HepG2 (cell line): ENCODE results near the gene FITM1. TPM values are rescaled to one million over a fixed set of nuclear protein-coding genes. Genes with fewer than 3 reads are reported as not detected.

Experiments
- HMG20A ChIP-seq: IDR thresholded peaks from 2 replicates; pipeline ENCODE4 v1.6.1; 2016; ENCODE audit warnings: borderline replicate concordance
- KDM5B ChIP-seq: sonication (generic); formaldehyde crosslinking; IDR thresholded peaks from 2 replicates; pipeline ENCODE4 v1.4.0; 2020; ENCODE audit warnings: missing genetic modification reagents, mild to moderate bottlenecking, borderline replicate concordance
- MEIS2 ChIP-seq: sonication (generic); formaldehyde crosslinking; IDR thresholded peaks from 2 replicates; pipeline ENCODE4 v1.9.0; 2021; ENCODE audit warnings: mild to moderate bottlenecking, missing genetic modification reagents
- PHF20 ChIP-seq: sonication (generic); formaldehyde crosslinking; IDR thresholded peaks from 2 replicates; pipeline ENCODE4 v1.5.0; 2020; ENCODE audit warnings: mild to moderate bottlenecking, missing genetic modification reagents
- RFX3 ChIP-seq: IDR thresholded peaks from 2 replicates; pipeline ENCODE4 v1.6.1; 2016; ENCODE audit warnings: missing biosample characterization, missing genetic modification reagents
- RXRB ChIP-seq: IDR thresholded peaks from 2 replicates; pipeline ENCODE4 v1.6.1; 2016; ENCODE audit warnings: borderline replicate concordance, missing genetic modification reagents, missing compliant biosample characterization
- SRSF1 ChIP-seq: fragments of 200-400 bp; formaldehyde crosslinking; optimal IDR thresholded peaks from 2 replicates; pipeline ENCODE3; 2017; ENCODE audit warnings: mild to moderate bottlenecking, low read depth, low read length, moderate library complexity
- SSRP1 ChIP-seq: IDR thresholded peaks from 2 replicates; pipeline ENCODE4 v1.6.1; 2016; ENCODE audit warnings: control low read depth
- TCF7L2 ChIP-seq: IDR thresholded peaks from 2 replicates; pipeline ENCODE4 v1.6.1; 2011; ENCODE audit warnings: mild to moderate bottlenecking, low read depth, low read length, moderate library complexity
- ZFYVE20 ChIP-seq: sonication (generic); formaldehyde crosslinking; IDR thresholded peaks from 2 replicates; pipeline ENCODE4 v1.8.0; 2023; ENCODE audit warnings: low read depth, mild to moderate bottlenecking, moderate library complexity, missing genetic modification reagents, borderline replicate concordance
- ZNF354B ChIP-seq: sonication (generic); formaldehyde crosslinking; IDR thresholded peaks from 2 replicates; pipeline ENCODE4 v1.8.0; 2022; ENCODE audit warnings: mild to moderate bottlenecking, missing genetic modification reagents
- ZNF441 ChIP-seq: sonication (generic); formaldehyde crosslinking; IDR thresholded peaks from 2 replicates; pipeline ENCODE4 v1.7.0; 2021; ENCODE audit warnings: missing genetic modification reagents, borderline replicate concordance
- ZNF564 ChIP-seq: sonication (generic); formaldehyde crosslinking; IDR thresholded peaks from 2 replicates; pipeline ENCODE4 v1.8.1; 2023; ENCODE audit warnings: mild to moderate bottlenecking, missing genetic modification reagents
- ZNF75D ChIP-seq: sonication (generic); formaldehyde crosslinking; IDR thresholded peaks from 2 replicates; pipeline ENCODE4 v1.8.1; 2023; ENCODE audit warnings: missing genetic modification reagents, mild to moderate bottlenecking, borderline replicate concordance
- ZNF879 ChIP-seq: sonication (generic); formaldehyde crosslinking; IDR thresholded peaks from 2 replicates; pipeline ENCODE4 v1.8.1; 2023; ENCODE audit warnings: missing genetic modification reagents
- ZSCAN31 ChIP-seq: sonication (generic); formaldehyde crosslinking; IDR thresholded peaks from 2 replicates; pipeline ENCODE4 v1.5.0; 2020; ENCODE audit warnings: low read depth, mild to moderate bottlenecking, missing genetic modification reagents
- polyA plus RNA-seq, 8 experiments: library from polyadenylated mRNA; depleted of rRNA in 3 of 8; stranded (reverse) in 7 of 8; unstranded in 1 of 8; fragments of >200 nt; fragmentation: Illumina TruSeq in 4 of 8; extraction: Trizol in 4 of 8; gene quantifications; 2 replicates each; pipeline versions ENCODE4 v1.2.1 to v1.2.3, GENCODE V29; 2011 to 2016; ENCODE audit warnings: low read depth in 4 of 8, missing spikeins in 1 of 8, mixed read lengths in 1 of 8; ENCODE audit not compliant: insufficient read depth in 1 of 8
- total RNA-seq, 5 experiments: library from RNA; depleted of rRNA; stranded (reverse); fragments of >200 nt; fragmentation: Illumina TruSeq; extraction: Trizol; gene quantifications; 2 replicates each; pipeline ENCODE4 v1.2.3, GENCODE V29; 2016; ENCODE audit warnings: low read depth in 1 of 5
- TF ChIP-seq, protein P1 (sequence below): sonication (generic); formaldehyde crosslinking; IDR thresholded peaks from 2 replicates; pipeline ENCODE4 v1.4.0; 2020; ENCODE audit warnings: missing genetic modification reagents, borderline replicate concordance
- TF ChIP-seq, protein P2 (sequence below): sonication (generic); formaldehyde crosslinking; IDR thresholded peaks from 2 replicates; pipeline ENCODE4 v1.8.1; 2023; ENCODE audit warnings: mild to moderate bottlenecking, moderate library complexity, missing genetic modification reagents
- TF ChIP-seq, protein P3 (sequence below): sonication (generic); formaldehyde crosslinking; IDR thresholded peaks from 2 replicates; pipeline ENCODE4 v1.4.0; 2020; ENCODE audit warnings: mild to moderate bottlenecking, missing genetic modification reagents
- TF ChIP-seq, protein P4 (sequence below): IDR thresholded peaks from 2 replicates; pipeline ENCODE4 v1.6.1; 2016; ENCODE audit warnings: missing compliant biosample characterization, missing genetic modification reagents, borderline replicate concordance

FITM1 gene
- total and polyA plus RNA-seq, 2 of the 13 experiments (the other 11 are each of a cell fraction or from before 2014, with no cell fraction given), result 2.7 to 5.8 TPM

DNA sequence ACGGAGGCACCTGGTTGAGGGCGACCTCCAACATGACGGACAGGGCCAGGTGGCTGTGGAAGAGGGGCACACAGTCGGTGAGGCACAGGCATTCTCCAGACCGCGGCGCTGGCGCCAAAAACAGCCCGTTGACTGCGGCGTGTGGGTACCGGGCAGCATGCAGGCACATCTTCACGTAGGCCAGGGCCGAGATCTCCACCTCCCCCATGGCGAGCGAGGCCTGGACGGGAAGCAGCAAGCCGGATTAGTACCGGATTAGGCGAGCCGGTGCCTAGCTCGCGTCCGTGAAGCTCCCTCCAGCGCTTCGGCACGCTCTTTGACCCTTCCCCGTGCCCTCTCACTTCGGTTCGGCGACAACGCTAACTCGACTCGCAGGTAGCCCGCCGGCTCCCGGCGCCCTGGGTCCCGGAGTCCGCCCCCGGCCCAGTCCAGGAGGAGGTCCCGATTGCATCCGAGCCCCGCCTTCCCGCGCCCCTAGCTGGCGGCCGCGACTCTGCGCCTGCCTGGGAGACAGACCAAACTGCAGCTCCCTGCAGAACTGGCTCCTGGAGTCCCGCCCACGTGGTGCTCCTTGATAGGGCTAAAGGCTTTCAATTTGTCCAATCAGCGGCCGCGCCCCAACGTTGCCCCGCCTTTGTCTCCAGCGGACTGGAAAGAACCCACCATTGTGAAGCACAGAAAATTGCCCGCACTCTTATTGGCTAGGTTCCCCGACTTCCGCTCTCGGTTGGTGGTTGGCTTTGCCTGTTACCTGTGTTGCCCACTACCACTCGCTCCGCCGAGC is 10.8 kb downstream of the FITM1 start, which contains the start of gene EMC9 (continued):
- TF ChIP-seq ZNF879, result no peak; the same call in none of the 2 replicates
- TF ChIP-seq HMG20A (CRISPR knock-in tag), result 0 out of 2 replicates have a peak, but pooled peaks have one; percentile 7
- peak; percentile 41; the same call in 1 of the 2 replicates for TF ChIP-seq MEIS2 (CRISPR knock-in tag)
- TF ChIP-seq, protein P1, sequence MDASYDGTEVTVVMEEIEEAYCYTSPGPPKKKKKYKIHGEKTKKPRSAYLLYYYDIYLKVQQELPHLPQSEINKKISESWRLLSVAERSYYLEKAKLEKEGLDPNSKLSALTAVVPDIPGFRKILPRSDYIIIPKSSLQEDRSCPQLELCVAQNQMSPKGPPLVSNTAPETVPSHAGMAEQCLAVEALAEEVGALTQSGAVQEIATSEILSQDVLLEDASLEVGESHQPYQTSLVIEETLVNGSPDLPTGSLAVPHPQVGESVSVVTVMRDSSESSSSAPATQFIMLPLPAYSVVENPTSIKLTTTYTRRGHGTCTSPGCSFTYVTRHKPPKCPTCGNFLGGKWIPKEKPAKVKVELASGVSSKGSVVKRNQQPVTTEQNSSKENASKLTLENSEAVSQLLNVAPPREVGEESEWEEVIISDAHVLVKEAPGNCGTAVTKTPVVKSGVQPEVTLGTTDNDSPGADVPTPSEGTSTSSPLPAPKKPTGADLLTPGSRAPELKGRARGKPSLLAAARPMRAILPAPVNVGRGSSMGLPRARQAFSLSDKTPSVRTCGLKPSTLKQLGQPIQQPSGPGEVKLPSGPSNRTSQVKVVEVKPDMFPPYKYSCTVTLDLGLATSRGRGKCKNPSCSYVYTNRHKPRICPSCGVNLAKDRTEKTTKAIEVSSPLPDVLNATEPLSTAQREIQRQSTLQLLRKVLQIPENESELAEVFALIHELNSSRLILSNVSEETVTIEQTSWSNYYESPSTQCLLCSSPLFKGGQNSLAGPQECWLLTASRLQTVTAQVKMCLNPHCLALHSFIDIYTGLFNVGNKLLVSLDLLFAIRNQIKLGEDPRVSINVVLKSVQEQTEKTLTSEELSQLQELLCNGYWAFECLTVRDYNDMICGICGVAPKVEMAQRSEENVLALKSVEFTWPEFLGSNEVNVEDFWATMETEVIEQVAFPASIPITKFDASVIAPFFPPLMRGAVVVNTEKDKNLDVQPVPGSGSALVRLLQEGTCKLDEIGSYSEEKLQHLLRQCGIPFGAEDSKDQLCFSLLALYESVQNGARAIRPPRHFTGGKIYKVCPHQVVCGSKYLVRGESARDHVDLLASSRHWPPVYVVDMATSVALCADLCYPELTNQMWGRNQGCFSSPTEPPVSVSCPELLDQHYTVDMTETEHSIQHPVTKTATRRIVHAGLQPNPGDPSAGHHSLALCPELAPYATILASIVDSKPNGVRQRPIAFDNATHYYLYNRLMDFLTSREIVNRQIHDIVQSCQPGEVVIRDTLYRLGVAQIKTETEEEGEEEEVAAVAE (CRISPR knock-in tag), result no peak
- TF ChIP-seq ZNF354B (CRISPR knock-in tag), result peak; percentile 99
- TF ChIP-seq, protein P2, sequence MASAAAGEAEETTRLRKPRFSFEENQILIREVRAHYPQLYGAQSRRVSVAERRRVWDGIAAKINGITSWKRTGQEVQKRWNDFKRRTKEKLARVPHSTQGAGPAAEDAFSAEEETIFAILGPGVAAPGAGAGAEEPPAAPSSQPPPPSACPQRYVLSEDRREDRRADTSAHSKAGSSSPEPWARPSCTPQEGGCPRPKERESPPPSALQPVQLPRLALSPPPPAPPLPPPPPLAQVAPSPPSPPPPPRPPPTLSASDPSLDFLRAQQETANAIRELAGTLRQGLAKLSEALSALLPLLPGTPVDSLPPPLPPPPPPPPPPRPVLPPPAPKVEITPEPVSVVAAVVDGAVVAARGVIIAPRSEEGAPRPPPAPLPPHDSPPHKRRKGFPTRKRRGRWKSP (CRISPR knock-in tag), result no peak
- no peak for TF ChIP-seq ZNF75D
- 0 out of 2 replicates have a peak, but pooled peaks have one; percentile 31 for TF ChIP-seq ZFYVE20
- TF ChIP-seq RFX3, result no peak; the same call in 1 of the 2 replicates
- TF ChIP-seq TCF7L2, result no peak
- peak; percentile 82 for TF ChIP-seq ZNF441
- peak; percentile 15; the same call in 1 of the 2 replicates for TF ChIP-seq SSRP1 (CRISPR knock-in tag)
- TF ChIP-seq, protein P3, sequence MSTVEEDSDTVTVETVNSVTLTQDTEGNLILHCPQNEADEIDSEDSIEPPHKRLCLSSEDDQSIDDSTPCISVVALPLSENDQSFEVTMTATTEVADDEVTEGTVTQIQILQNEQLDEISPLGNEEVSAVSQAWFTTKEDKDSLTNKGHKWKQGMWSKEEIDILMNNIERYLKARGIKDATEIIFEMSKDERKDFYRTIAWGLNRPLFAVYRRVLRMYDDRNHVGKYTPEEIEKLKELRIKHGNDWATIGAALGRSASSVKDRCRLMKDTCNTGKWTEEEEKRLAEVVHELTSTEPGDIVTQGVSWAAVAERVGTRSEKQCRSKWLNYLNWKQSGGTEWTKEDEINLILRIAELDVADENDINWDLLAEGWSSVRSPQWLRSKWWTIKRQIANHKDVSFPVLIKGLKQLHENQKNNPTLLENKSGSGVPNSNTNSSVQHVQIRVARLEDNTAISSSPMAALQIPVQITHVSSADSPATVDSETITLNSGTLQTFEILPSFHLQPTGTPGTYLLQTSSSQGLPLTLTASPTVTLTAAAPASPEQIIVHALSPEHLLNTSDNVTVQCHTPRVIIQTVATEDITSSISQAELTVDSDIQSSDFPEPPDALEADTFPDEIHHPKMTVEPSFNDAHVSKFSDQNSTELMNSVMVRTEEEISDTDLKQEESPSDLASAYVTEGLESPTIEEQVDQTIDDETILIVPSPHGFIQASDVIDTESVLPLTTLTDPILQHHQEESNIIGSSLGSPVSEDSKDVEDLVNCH (CRISPR knock-in tag), result peak; percentile 97; the same call in 1 of the 2 replicates
- TF ChIP-seq SRSF1, result peak; percentile 75
- peak; percentile 99 for TF ChIP-seq KDM5B (CRISPR knock-in tag)
- TF ChIP-seq, protein P4, sequence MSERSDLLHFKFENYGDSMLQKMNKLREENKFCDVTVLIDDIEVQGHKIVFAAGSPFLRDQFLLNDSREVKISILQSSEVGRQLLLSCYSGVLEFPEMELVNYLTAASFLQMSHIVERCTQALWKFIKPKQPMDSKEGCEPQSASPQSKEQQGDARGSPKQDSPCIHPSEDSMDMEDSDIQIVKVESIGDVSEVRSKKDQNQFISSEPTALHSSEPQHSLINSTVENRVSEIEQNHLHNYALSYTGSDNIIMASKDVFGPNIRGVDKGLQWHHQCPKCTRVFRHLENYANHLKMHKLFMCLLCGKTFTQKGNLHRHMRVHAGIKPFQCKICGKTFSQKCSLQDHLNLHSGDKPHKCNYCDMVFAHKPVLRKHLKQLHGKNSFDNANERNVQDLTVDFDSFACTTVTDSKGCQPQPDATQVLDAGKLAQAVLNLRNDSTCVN (CRISPR knock-in tag), result peak; percentile 67; the same call in 1 of the 2 replicates
- no peak for TF ChIP-seq PHF20 (CRISPR knock-in tag)
- TF ChIP-seq ZSCAN31, result peak; percentile 99
- TF ChIP-seq ZNF564 (CRISPR knock-in tag), result no peak
- TF ChIP-seq RXRB (CRISPR knock-in tag), result peak; percentile 57
